Brain microvascular endothelial cell (primary cell): Measurements from ENCODE around the gene TNFRSF14.

Source experiments
- DNase-seq: peaks from one replicate; pipeline ENCODE4 v3.0.0-alpha.2; 2020
- H3K27ac ChIP-seq: fragments of 250-450 bp; sonication (Bioruptor Pico); 2 replicates; pipeline ENCODE4 v1.5.1; 2020; ENCODE audit warnings: mild to moderate bottlenecking, moderate library complexity
- H3K27me3 ChIP-seq: fragments of 250-450 bp; sonication (Bioruptor Pico); replicated peaks from 2 replicates; pipeline ENCODE4 v1.5.1; 2020; ENCODE audit warnings: mild to moderate bottlenecking
- H3K36me3 ChIP-seq: fragments of 250-450 bp; sonication (Bioruptor Pico); replicated peaks from 2 replicates; pipeline ENCODE4 v1.5.1; 2020; ENCODE audit warnings: mild to moderate bottlenecking
- H3K4me3 ChIP-seq: 2 replicates; pipeline ENCODE4 v1.5.1; 2011; ENCODE audit warnings: low read depth, mild to moderate bottlenecking, control low read depth, low read length, moderate library complexity
- CTCF ChIP-seq: IDR thresholded peaks from 2 replicates; pipeline ENCODE4 v1.5.1; 2011; ENCODE audit warnings: low read depth, mild to moderate bottlenecking, moderate library complexity, low read length, control low read depth, inconsistent platforms; ENCODE audit errors: missing control alignments
- in situ Hi-C: cut with HindIII; loops from 2 replicates; pipeline ENCODE4 v1.10.0; 2017; ENCODE audit warnings: low sequenced_read_pairs, low pct_ligation_motif_present

The TNFRSF14 gene

GRCh38 chr1:2560299-2561073, 4.3 kb downstream of the TNFRSF14 start:
- no peak overlapping the region for H3K27ac ChIP-seq
- DNase-seq = no peak
- no peaks in the 10 kb centered on the region for H3K27me3 ChIP-seq
- in situ Hi-C loops = no loop called here
- TF ChIP-seq CTCF = no peak
- no peaks in the 10 kb centered on the region for H3K36me3 ChIP-seq
- H3K4me3 ChIP-seq = no peak overlapping the region

- H3K27me3 ChIP-seq = no peaks in the 10 kb centered on the region
- in situ Hi-C loops = no loop called here
These were observed 5.3 kb downstream of the TNFRSF14 start for GRCh38 chr1:2561446-2561845.

DNA sequence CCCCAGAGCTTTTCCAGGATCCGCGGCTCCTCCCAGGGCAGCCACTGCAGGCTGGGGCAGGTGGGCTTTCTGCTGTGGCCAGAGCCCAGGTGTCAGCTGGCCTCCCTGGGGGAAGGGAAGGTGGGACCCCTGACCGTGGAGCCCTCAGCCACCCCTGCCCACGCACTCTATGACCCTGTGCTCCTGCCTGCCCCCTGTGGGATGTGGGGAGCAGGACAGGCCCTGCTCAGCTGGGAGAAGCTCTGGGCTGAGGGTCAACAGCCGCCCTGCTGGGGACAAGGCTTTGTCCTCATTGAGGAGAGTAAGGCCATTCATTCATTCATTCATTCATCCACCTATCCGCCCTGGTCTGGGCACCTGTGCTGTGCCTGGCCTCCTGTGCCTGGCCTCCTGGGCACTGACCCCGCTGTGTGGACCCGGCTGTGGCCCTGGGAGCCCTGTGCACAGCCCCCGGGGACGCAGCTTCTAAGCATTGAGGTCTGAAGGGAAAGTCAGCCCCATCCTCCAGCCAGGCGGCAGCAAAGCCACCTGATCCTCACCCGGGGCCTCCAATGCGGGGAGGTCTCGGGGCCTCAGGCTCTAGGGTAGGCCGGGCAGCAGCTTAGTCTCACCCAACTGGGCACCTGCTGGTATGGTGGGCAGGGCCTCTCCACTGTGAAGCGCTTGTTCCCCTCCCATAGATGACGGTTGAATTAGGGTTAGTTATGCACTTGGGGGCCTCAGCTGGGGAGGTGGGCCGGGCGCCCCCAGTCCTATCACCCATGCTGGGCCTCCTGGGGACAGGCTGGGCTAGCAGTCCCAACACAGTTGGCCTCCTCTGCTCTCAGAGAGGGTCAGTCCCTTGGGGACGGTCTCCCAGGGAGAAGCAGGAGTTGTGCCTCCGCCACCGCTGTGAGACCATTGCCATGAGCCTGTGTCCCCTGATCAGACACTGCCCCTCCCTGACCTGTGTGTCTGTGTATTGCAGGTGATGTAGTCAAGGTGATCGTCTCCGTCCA, 6.0 kb downstream of the TNFRSF14 start:
- H3K27ac ChIP-seq = no peak overlapping the region
- no peak overlapping the region for H3K4me3 ChIP-seq
- in situ Hi-C loops = no loop called here
- no peaks in the 10 kb centered on the region for H3K36me3 ChIP-seq
- no peak for DNase-seq
- H3K27me3 ChIP-seq = no peaks in the 10 kb centered on the region
- peak; percentile 60 for TF ChIP-seq CTCF

More at GRCh38 chr1:2561446-2561845, 5.3 kb downstream of the TNFRSF14 start:
- no peaks in the 10 kb centered on the region for H3K36me3 ChIP-seq
- no peak for TF ChIP-seq CTCF
- H3K4me3 ChIP-seq = no peak overlapping the region
- H3K27ac ChIP-seq = no peak overlapping the region
- DNase-seq = no peak

GRCh38 chr1:2563205-2563604, 7.0 kb downstream of the TNFRSF14 start:
- Histone ChIP-seq H3K36me3 (no peaks in the 10 kb centered on the region), H3K27ac (no peak overlapping the region), H3K27me3 (no peaks in the 10 kb centered on the region), H3K4me3 (no peak overlapping the region)
- DNase-seq = no peak
- in situ Hi-C loops = no loop called here
- TF ChIP-seq CTCF = no peak

- Histone ChIP-seq H3K27me3 (no peaks in the 10 kb centered on the region), H3K36me3 (no peaks in the 10 kb centered on the region), H3K27ac (no peak overlapping the region), H3K4me3 (no peak overlapping the region)
- no peak for TF ChIP-seq CTCF
- DNase-seq = no peak
- in situ Hi-C loops = no loop called here
These were observed 8.0 kb downstream of the TNFRSF14 start for GRCh38 chr1:2564006-2564814.
